Measurements from ENCODE around the gene FER. TPM values are rescaled to one million over a fixed set of nuclear protein-coding genes. Genes with fewer than 3 reads are reported as not detected.

FER gene
- polyA plus RNA-seq, 1 of the 3 experiments (the other 2 are of a cell fraction) = 1.8 TPM

DNA sequence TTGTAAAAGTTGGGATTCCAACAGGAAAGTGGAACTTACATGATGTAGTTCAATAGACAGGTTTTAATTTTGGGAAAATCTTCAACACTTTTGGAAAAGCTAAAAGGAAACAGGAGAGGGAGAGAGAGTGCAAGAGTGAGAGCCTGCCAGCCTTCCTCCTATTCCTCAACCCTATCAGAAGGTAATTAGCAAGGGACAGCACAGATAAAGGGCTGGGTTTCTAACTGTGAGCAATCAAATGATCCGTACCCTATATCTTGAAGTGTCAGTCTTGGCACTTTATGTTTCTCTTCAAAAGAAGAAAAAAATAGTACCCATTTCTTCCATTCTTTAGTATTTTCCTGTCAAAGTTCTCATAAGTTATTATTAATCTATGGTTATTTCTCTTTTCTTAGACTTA is 79.4 kb downstream of the FER start:
- H4K20me1 ChIP-seq (ENCODE audit: insufficient read depth) = no peaks in the 10 kb centered on the region
- CTCF ChIA-PET = no interaction called here
- H3K9ac ChIP-seq = no peak overlapping the region
- H3K27me3 ChIP-seq (ENCODE audit: insufficient read depth) = no peaks in the 10 kb centered on the region
- no peak overlapping the region for H3K27ac ChIP-seq (ENCODE audit: low read depth in 2 of 2, low read length in 1 of 2)
- no peaks in the 10 kb centered on the region; the same call in 1 of the 2 replicates for H3K9me2 ChIP-seq
- TF ChIP-seq MXI1 (IDR thresholded peaks at IDR 0.05; ENCODE audit: low read depth, low read length) = no peak
- no peak for TF ChIP-seq FOXJ3 (CRISPR knock-in tag; IDR thresholded peaks at IDR 0.05)
- TF ChIP-seq, protein P1, sequence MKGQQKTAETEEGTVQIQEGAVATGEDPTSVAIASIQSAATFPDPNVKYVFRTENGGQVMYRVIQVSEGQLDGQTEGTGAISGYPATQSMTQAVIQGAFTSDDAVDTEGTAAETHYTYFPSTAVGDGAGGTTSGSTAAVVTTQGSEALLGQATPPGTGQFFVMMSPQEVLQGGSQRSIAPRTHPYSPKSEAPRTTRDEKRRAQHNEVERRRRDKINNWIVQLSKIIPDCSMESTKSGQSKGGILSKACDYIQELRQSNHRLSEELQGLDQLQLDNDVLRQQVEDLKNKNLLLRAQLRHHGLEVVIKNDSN (IDR thresholded peaks at IDR 0.05; ENCODE audit: borderline replicate concordance, low read depth) = no peak
- no peak for TF ChIP-seq RCOR1 (IDR thresholded peaks at IDR 0.05; ENCODE audit: low read length)
- TF ChIP-seq FOXM1 (IDR thresholded peaks at IDR 0.05; ENCODE audit: low read depth) = no peak
- TF ChIP-seq EP300 (IDR thresholded peaks at IDR 0.05; ENCODE audit: borderline replicate concordance in 1 of 2, low read depth in 1 of 2, low read length in 1 of 2) = no peak
- TF ChIP-seq TAF1 (IDR thresholded peaks at IDR 0.05; ENCODE audit: borderline replicate concordance, low read depth, low read length) = no peak
- no peak for TF ChIP-seq YY1 (IDR thresholded peaks at IDR 0.05; ENCODE audit: low read depth)
- TF ChIP-seq EZH2phosphoT487 (IDR thresholded peaks at IDR 0.05; ENCODE audit: borderline replicate concordance, low read depth) = no peak
- TF ChIP-seq RAD21 (IDR thresholded peaks at IDR 0.05; ENCODE audit: low read length) = no peak
- TF ChIP-seq MEF2A (IDR thresholded peaks at IDR 0.05; ENCODE audit: borderline replicate concordance, low read depth) = no peak
- no peak for TF ChIP-seq ELF1 (IDR thresholded peaks at IDR 0.05)
- 100% methylated on average over 1 of the region's 1 CpG for WGBS (ENCODE audit: low lambda C conversion rate)
- POLR2A ChIA-PET = no interaction called here
- DNase-seq = no peak
- no peak overlapping the region for H3K4me2 ChIP-seq
- no peak overlapping the region for H2AFZ ChIP-seq (ENCODE audit: low read depth)
- no peaks in the 10 kb centered on the region for H3K4me1 ChIP-seq (ENCODE audit: control insufficient read depth in 1 of 2, insufficient read depth in 2 of 2, low read depth in 1 of 2, low read length in 1 of 2)
- no peaks in the 10 kb centered on the region for H3F3A ChIP-seq (replicated peaks; ENCODE audit: insufficient read depth)
- no peak overlapping the region for H3K4me3 ChIP-seq (ENCODE audit: low read depth in 2 of 2, low read length in 1 of 2)
- peaks cover 0 to 4% of the 10 kb centered on the region in 2 experiments for H3K36me3 ChIP-seq (replicated peaks in 1 of 2; ENCODE audit: control insufficient read depth in 1 of 2, insufficient read depth in 2 of 2, low read length in 1 of 2)
- peaks cover 2% of the 10 kb centered on the region for H3K79me2 ChIP-seq (ENCODE audit: insufficient read depth)
- 0 out of 2 replicates have a peak, but pooled peaks cover 1% of the 10 kb centered on the region for H3K9me3 ChIP-seq

DNA sequence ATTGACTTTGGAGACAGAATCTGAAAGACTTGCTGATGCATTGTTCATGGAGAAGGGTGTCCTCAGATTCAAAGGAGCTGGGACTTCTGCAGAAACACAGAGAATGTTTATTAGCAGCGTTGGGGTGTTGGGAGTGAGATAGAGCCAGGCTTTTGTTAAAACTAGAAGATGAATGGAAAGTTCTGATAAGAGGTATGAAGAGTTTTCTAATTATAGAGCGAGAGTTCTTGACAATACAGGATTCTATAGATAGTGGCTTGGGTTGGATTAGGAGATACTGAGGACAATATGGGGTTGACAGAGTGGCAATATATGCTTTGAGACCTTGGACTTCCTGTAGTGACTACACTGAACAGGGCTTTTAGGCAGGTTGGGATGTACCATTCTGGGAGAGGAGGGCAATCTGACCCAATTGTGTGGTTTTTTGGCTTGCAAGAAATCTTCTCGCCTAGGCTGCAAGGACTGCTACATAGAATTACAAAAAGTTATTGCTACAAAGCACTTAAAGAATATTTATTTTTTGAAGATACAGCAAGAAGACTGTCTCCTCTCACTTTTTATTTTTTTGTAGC is 83.1 kb downstream of the FER start:
- H3K4me2 ChIP-seq = no peak overlapping the region
- H3K36me3 ChIP-seq (replicated peaks in 1 of 2; ENCODE audit: control insufficient read depth in 1 of 2, insufficient read depth in 2 of 2, low read length in 1 of 2) = peaks cover 0 to 23% of the 10 kb centered on the region in 2 experiments
- WGBS (ENCODE audit: low lambda C conversion rate) = 97% methylated on average over 3 of the region's 3 CpGs
- ChIA-PET POLR2A (no interaction called here), CTCF (interaction anchor here (1.3 kb wide), 1 partner anchor 11 kb away, joined by 4 read pairs; no protein-coding TSS in a partner anchor)
- no peaks in the 10 kb centered on the region for H3K4me1 ChIP-seq (ENCODE audit: control insufficient read depth in 1 of 2, insufficient read depth in 2 of 2, low read depth in 1 of 2, low read length in 1 of 2)
- no peaks in the 10 kb centered on the region for H3K27me3 ChIP-seq (ENCODE audit: insufficient read depth)
- H3K4me3 ChIP-seq (ENCODE audit: low read depth in 2 of 2, low read length in 1 of 2) = no peak overlapping the region
- no peaks in the 10 kb centered on the region for H3F3A ChIP-seq (replicated peaks; ENCODE audit: insufficient read depth)
- H3K9me2 ChIP-seq = no peaks in the 10 kb centered on the region
- no peak for DNase-seq
- no peak overlapping the region for H2AFZ ChIP-seq (ENCODE audit: low read depth)
- H3K27ac ChIP-seq (ENCODE audit: low read depth in 2 of 2, low read length in 1 of 2) = no peak overlapping the region
- H3K9me3 ChIP-seq = no peaks in the 10 kb centered on the region
- TF ChIP-seq MXI1 (IDR thresholded peaks at IDR 0.05; ENCODE audit: low read depth, low read length) = no peak
- TF ChIP-seq MEF2A (IDR thresholded peaks at IDR 0.05; ENCODE audit: borderline replicate concordance, low read depth) = no peak
- TF ChIP-seq TCF12 (IDR thresholded peaks at IDR 0.05) = no peak
- no peak for TF ChIP-seq NFIC (IDR thresholded peaks at IDR 0.05; ENCODE audit: borderline replicate concordance)
- TF ChIP-seq RAD21 (IDR thresholded peaks at IDR 0.05; ENCODE audit: low read length) = no peak
- TF ChIP-seq GATA2 (CRISPR knock-in tag; IDR thresholded peaks at IDR 0.05) = no peak
- TF ChIP-seq, protein P2, sequence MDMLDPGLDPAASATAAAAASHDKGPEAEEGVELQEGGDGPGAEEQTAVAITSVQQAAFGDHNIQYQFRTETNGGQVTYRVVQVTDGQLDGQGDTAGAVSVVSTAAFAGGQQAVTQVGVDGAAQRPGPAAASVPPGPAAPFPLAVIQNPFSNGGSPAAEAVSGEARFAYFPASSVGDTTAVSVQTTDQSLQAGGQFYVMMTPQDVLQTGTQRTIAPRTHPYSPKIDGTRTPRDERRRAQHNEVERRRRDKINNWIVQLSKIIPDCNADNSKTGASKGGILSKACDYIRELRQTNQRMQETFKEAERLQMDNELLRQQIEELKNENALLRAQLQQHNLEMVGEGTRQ (IDR thresholded peaks at IDR 0.05; ENCODE audit: borderline replicate concordance, low read depth, low read length) = no peak
- TF ChIP-seq GABPA (IDR thresholded peaks at IDR 0.05; ENCODE audit: low read depth) = no peak
- TF ChIP-seq RFX5 (IDR thresholded peaks at IDR 0.05; ENCODE audit: low read length) = no peak
- TF ChIP-seq SMC3 (IDR thresholded peaks at IDR 0.05; ENCODE audit: low read depth, low read length) = no peak
- no peaks in the 10 kb centered on the region for H3K79me2 ChIP-seq (ENCODE audit: insufficient read depth)
- no peaks in the 10 kb centered on the region for H4K20me1 ChIP-seq (ENCODE audit: insufficient read depth)
- H3K9ac ChIP-seq = no peak overlapping the region
